Common myeloid progenitor, CD34-positive (primary cell): Measurements from ENCODE around the gene GRK3.
"Not testable (repeated sequence)": the region's sequence is repeated elsewhere in the genome, so short reads cannot be mapped to it uniquely, and the experiment has no call there.

Source experiments
- CTCF ChIA-PET: fragments of 350-600 bp; sonication (Branson Sonifier 250); formaldehyde crosslinking; loops from one replicate; lab custom pipeline; 2021; ENCODE audit warnings: antibody characterized with exemption; lab: Charles Lee
- POLR2A ChIA-PET: fragments of 350-600 bp; sonication (Branson Sonifier 250); formaldehyde crosslinking; loops from one replicate; lab custom pipeline; 2021; ENCODE audit warnings: antibody characterized with exemption; lab: Charles Lee
- DNase-seq, 3 donors: peaks; one replicate each; pipeline versions ENCODE4 v3.0.0 to v3.0.0-alpha.2; 2013
- H3K27ac ChIP-seq, 2 experiments: 1 replicate in 1 of 2; 2 replicates in 1 of 2; pipeline ENCODE4 v1.7.0; 2013; ENCODE audit warnings: inconsistent platforms in 2 of 2, low read length in 2 of 2, mild to moderate bottlenecking in 2 of 2, low read depth in 1 of 2, moderate library complexity in 1 of 2; ENCODE audit not compliant: severe bottlenecking in 2 of 2, insufficient read depth in 1 of 2, poor library complexity in 1 of 2
- H3K27me3 ChIP-seq, 5 experiments: replicated peaks in 2 of 5; 1 replicate in 3 of 5; 2 replicates in 2 of 5; pipeline versions ENCODE4 v1.6.1 to v1.7.0; 2013; ENCODE audit warnings: low read length in 4 of 5, mild to moderate bottlenecking in 2 of 5, moderate library complexity in 2 of 5, inconsistent platforms in 1 of 5; ENCODE audit not compliant: insufficient read depth in 5 of 5, control insufficient read depth in 4 of 5
- H3K36me3 ChIP-seq, 4 experiments: 1 replicate in 2 of 4; 2 replicates in 2 of 4; pipeline versions ENCODE4 v1.6.1 to v1.7.0; 2013; ENCODE audit warnings: low read length in 3 of 4, control low read depth in 1 of 4, mild to moderate bottlenecking in 1 of 4; ENCODE audit not compliant: control insufficient read depth in 4 of 4, insufficient read depth in 4 of 4
- H3K4me1 ChIP-seq, 4 experiments: 1 replicate in 3 of 4; 2 replicates in 1 of 4; pipeline versions ENCODE4 v1.6.1 to v1.7.1; 2013; ENCODE audit warnings: low read length in 3 of 4, mild to moderate bottlenecking in 3 of 4, control low read depth in 1 of 4, inconsistent platforms in 1 of 4, moderate library complexity in 1 of 4; ENCODE audit not compliant: control insufficient read depth in 4 of 4, insufficient read depth in 4 of 4; ENCODE audit errors: control extremely low read depth in 1 of 4
- H3K4me3 ChIP-seq, 7 experiments: 1 replicate in 4 of 7; 2 replicates in 3 of 7; pipeline versions ENCODE4 v1.5.1 to v1.7.0; 2013; ENCODE audit warnings: mild to moderate bottlenecking in 7 of 7, low read length in 6 of 7, moderate library complexity in 6 of 7, inconsistent platforms in 2 of 7, low read depth in 2 of 7, control low read depth in 1 of 7; ENCODE audit not compliant: insufficient read depth in 4 of 7, control insufficient read depth in 1 of 7; ENCODE audit errors: extremely low read depth in 1 of 7
- H3K9me3 ChIP-seq, 5 experiments: 1 replicate in 4 of 5; 2 replicates in 1 of 5; pipeline versions ENCODE4 v1.6.1 to v1.7.1; 2013; ENCODE audit warnings: low read length in 4 of 5, mild to moderate bottlenecking in 2 of 5, inconsistent platforms in 1 of 5, low read depth in 1 of 5, moderate library complexity in 1 of 5; ENCODE audit not compliant: control insufficient read depth in 4 of 5, insufficient read depth in 2 of 5; ENCODE audit errors: control extremely low read depth in 1 of 5
- WGBS: methylation state at CpG from one replicate; pipeline ENCODE4 v1.1.5; 2013; ENCODE audit not compliant: insufficient coverage; 5-methylcytosine and 5-hydroxymethylcytosine counted together

GRK3 gene

DNA sequence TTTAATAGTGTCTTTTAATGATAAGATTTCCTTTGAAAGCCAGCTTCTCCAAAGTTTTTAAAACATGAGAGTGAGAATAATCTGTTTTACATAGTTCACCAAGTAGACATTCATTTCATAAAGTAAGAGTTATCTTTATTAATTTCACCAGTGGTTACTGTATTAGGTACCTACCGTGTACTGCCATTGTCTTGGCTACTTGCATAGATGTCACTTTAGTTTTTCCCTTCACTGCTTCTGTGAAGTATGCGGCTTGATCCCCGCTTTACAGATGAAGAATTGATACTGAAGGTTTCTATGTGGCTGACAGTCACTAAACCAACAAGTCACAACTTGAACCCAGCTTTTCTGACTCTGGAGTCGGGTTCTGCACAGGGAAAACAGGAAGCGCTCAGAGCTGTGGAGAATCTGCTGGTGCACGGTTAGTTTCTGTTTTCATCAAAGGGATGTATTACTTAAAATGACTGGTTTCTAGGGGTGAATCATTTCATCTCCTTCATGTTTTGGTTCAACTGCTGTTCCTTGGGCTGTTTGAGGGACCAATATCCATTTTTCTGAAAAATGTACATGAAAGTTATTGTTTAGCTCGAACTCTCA lies 138.2 kb downstream of the GRK3 start:
- H3K27me3 ChIP-seq, result no peaks in the 10 kb centered on the region

DNA sequence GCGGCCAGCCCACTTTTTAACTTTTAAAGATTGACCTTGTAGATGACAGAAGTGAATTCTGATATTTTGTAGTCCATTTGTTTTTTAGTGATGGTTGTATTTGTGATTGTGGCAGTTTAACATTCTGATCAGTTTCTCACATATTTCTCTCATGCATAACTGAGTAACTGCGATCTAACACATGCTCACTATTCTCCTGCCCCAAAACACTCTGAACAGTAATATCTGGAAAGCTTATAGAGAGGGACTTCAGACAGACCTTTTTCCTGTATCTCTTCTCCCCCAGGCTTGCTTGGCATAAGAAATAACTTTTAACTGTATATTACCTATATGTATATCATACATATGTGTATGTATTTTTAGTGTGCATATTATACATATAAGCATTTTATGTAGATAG lies 140.2 kb downstream of the GRK3 start:
- no peaks in the 10 kb centered on the region for H3K4me1 ChIP-seq
- no peak overlapping the region for H3K27ac ChIP-seq
- peaks cover 3 to 31% (median 17%) of the 10 kb centered on the region in 4 experiments for H3K36me3 ChIP-seq
- ChIA-PET CTCF (interaction anchor here (0.7 to 2.3 kb wide), 5 partner anchors 85 to 469 kb away, joined by 3 to 8 read pairs (median 5); no protein-coding TSS in a partner anchor), POLR2A (no interaction called here)
- DNase-seq, result no peak
- no peak overlapping the region for H3K4me3 ChIP-seq
- no CpG with 5 or more reads among the region's 2 CpGs for WGBS
- no peaks in the 10 kb centered on the region for H3K9me3 ChIP-seq
- no peaks in the 10 kb centered on the region for H3K27me3 ChIP-seq

More for the DNA sequence above, 138.2 kb downstream of the GRK3 start:
- H3K27ac ChIP-seq, result no peak overlapping the region
- WGBS, result 100% methylated on average over 5 of the region's 7 CpGs
- no peak overlapping the region for H3K4me3 ChIP-seq
- POLR2A ChIA-PET, result interaction anchor here (2.0 kb wide), 1 partner anchor 159 kb away, joined by 5 read pairs; no protein-coding TSS in a partner anchor
- no peak for DNase-seq
- H3K36me3 ChIP-seq, result peaks cover 2 to 30% (median 14%) of the 10 kb centered on the region in 4 experiments
- CTCF ChIA-PET, result interaction anchor here (0.6 to 4.5 kb wide), 11 partner anchors 11 to 465 kb away, joined by 3 to 20 read pairs (median 3); no protein-coding TSS in a partner anchor
- no peaks in the 10 kb centered on the region for H3K9me3 ChIP-seq
- no peaks in the 10 kb centered on the region for H3K4me1 ChIP-seq

GRCh38 chr22:25706197-25706596 lies 141.7 kb downstream of the GRK3 start:
- no peaks in the 10 kb centered on the region for H3K27me3 ChIP-seq
- 100% methylated on average over 2 of the region's 5 CpGs for WGBS
- H3K36me3 ChIP-seq, result peaks cover 7 to 30% (median 23%) of the 10 kb centered on the region in 4 experiments
- H3K9me3 ChIP-seq, result no peaks in the 10 kb centered on the region
- ChIA-PET POLR2A (no interaction called here), CTCF (interaction anchor here (1.0 to 2.3 kb wide), 4 partner anchors 20 to 471 kb away, joined by 3 to 8 read pairs (median 4); no protein-coding TSS in a partner anchor)
- no peak overlapping the region for H3K4me3 ChIP-seq
- H3K4me1 ChIP-seq, result no peaks in the 10 kb centered on the region
- DNase-seq, result no peak
- H3K27ac ChIP-seq, result no peak overlapping the region

DNA sequence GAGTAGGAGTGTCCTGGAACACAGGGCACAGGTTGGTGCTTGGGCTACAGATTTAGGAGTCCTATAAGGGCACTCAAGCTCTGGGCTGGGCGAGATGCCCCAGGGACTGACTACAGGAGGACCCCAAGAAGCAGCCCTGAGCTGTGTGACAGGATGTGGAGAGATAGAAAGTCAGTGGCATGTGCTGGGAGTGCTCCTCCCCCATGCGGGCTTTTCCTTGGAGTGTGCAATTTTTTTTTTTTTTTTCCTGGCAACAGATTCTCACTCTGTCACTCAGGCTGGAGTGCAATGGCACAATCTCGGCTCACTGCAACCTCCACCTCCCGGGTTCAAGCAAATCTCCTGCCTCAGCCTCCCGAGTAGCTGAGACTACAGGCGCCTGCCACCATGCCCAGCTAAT lies 144.0 kb downstream of the GRK3 start:
- ChIA-PET POLR2A (interaction anchor here (0.6 to 0.7 kb wide), 2 partner anchors 14 to 473 kb away, joined by 3 to 5 read pairs; no protein-coding TSS in a partner anchor), CTCF (interaction anchor here (0.6 kb wide), 3 partner anchors 16 to 896 kb away, joined by 3 read pairs; no protein-coding TSS in a partner anchor)
- 100% methylated on average over 5 of the region's 6 CpGs for WGBS
- peaks cover 7 to 40% (median 32%) of the 10 kb centered on the region in 4 experiments for H3K36me3 ChIP-seq
- not testable (repeated sequence) for H3K9me3 ChIP-seq, H3K4me3 ChIP-seq, DNase-seq, H3K4me1 ChIP-seq, H3K27ac ChIP-seq, H3K27me3 ChIP-seq

DNA sequence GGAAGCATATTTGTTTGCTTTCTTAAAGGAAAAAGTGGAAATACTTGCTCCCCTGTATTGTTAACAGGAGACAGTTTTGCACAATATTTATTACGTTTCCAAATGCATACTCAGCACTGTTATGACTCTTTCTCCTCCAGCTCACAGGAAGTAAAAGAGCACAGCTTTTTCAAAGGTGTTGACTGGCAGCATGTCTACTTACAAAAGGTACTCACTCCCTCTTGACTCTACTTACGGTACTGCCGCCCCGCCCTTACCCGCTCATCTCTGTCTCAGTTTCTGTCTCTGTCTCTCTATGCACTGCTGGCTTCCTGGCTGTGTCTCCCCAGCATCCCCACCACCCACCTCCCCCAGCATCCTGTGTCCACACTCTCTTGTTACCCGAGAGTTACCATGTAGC lies 145.3 kb downstream of the GRK3 start:
- Histone ChIP-seq H3K4me3 (no peak overlapping the region), H3K9me3 (no peaks in the 10 kb centered on the region), H3K36me3 (peaks cover 7 to 44% (median 34%) of the 10 kb centered on the region in 4 experiments), H3K27ac (no peak overlapping the region), H3K27me3 (no peaks in the 10 kb centered on the region), H3K4me1 (no peaks in the 10 kb centered on the region)
- CTCF ChIA-PET, result interaction anchor here (1.4 kb wide), 1 partner anchor 63 kb away, joined by 4 read pairs; no protein-coding TSS in a partner anchor
- DNase-seq, result no peak
- 88% methylated on average over 2 of the region's 6 CpGs for WGBS
- POLR2A ChIA-PET, result no interaction called here

DNA sequence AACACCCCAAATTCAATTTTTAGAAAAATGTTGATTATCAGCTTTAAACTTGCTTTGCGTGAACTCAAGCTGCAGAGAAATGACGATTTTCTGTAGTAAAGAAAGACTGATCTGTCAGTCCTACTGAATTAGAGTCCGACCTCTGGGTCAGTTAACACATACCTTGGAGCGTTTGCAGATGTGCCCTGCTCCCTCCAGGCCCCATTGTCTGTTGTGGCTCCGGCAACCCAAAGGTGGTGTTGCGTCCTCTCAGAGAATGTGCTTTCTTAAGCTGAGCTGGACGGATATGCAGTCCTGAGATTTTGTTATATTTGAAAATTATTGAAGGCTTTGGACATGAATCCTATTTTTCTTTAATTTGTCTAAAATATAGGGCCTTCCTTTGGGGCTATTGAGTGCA lies 146.0 kb downstream of the GRK3 start:
- Histone ChIP-seq H3K36me3 (peaks cover 7 to 44% (median 37%) of the 10 kb centered on the region in 4 experiments), H3K27ac (no peak overlapping the region), H3K4me3 (no peak overlapping the region), H3K9me3 (no peaks in the 10 kb centered on the region), H3K27me3 (no peaks in the 10 kb centered on the region), H3K4me1 (no peaks in the 10 kb centered on the region)
- CTCF ChIA-PET, result interaction anchor here (0.8 to 1.4 kb wide), 3 partner anchors 10 to 167 kb away, joined by 3 to 4 read pairs (median 4); no protein-coding TSS in a partner anchor
- DNase-seq, result no peak
- WGBS, result 100% methylated on average over 7 of the region's 7 CpGs
- POLR2A ChIA-PET, result no interaction called here

- Histone ChIP-seq H3K27me3 (no peaks in the 10 kb centered on the region), H3K4me1 (no peaks in the 10 kb centered on the region), H3K9me3 (no peaks in the 10 kb centered on the region), H3K4me3 (no peak overlapping the region), H3K27ac (no peak overlapping the region), H3K36me3 (peaks cover 7 to 44% (median 34%) of the 10 kb centered on the region in 4 experiments)
- ChIA-PET CTCF (no interaction called here), POLR2A (no interaction called here)
- WGBS, result 92% methylated on average over 2 of the region's 6 CpGs
- no peak for DNase-seq
Observed at GRCh38 chr22:25711491-25711890, 147.0 kb downstream of the GRK3 start.
